ENCODE results near the gene CPEB4. TPM values are rescaled to one million over a fixed set of nuclear protein-coding genes. Genes with fewer than 3 reads are reported as not detected.

CPEB4 gene
- total and polyA plus RNA-seq, 10 of the 15 experiments (the other 5 are each of a cell fraction or from before 2014, with no cell fraction given) = 6.9 to 33.1 (median 20.4) TPM

- H3K4me1 ChIP-seq (ENCODE audit: control insufficient read depth, insufficient read depth, low read length) = no peaks in the 10 kb centered on the region
- no peak for TF ChIP-seq YBX1 (IDR thresholded peaks at IDR 0.05)
- TF ChIP-seq CUX1 (IDR thresholded peaks at IDR 0.05; ENCODE audit: insufficient replicate concordance, low read depth, low read length) = no peak
- no peak for TF ChIP-seq FOXM1 (IDR thresholded peaks at IDR 0.05; ENCODE audit: low read depth, low read length)
- no peak for TF ChIP-seq ETV6 (conservative IDR thresholded peaks at IDR 0.05 in 1 of 2, IDR thresholded peaks at IDR 0.05 in 1 of 2; ENCODE audit: borderline replicate concordance in 1 of 2, low read depth in 1 of 2)
- TF ChIP-seq HSF1 (IDR thresholded peaks at IDR 0.05; ENCODE audit: low read depth, low read length) = no peak
- TF ChIP-seq EP300 (IDR thresholded peaks at IDR 0.05; ENCODE audit: borderline replicate concordance in 1 of 2, control insufficient read depth in 1 of 2, low read depth in 2 of 2, low read length in 2 of 2) = no peak
- no peak for TF ChIP-seq HDGF (IDR thresholded peaks at IDR 0.05)
- TF ChIP-seq NFXL1 (IDR thresholded peaks at IDR 0.05; ENCODE audit: borderline replicate concordance) = no peak
- TF ChIP-seq MTA2 (IDR thresholded peaks at IDR 0.05; ENCODE audit: low read depth) = no peak
- TF ChIP-seq RB1 (IDR thresholded peaks at IDR 0.05; ENCODE audit: borderline replicate concordance) = no peak
- no peak for TF ChIP-seq ZBTB4 (CRISPR knock-in tag; IDR thresholded peaks at IDR 0.05)
- TF ChIP-seq LARP7 (IDR thresholded peaks at IDR 0.05) = no peak
These were observed 47.8 kb upstream of the CPEB4 start for GRCh38 chr5:173840111-173840983.

More at GRCh38 chr5:173840111-173840983, 47.8 kb upstream of the CPEB4 start:
- CTCF ChIA-PET = interaction anchor here (1.8 kb wide), 1 partner anchor 19 kb away, joined by 5 read pairs; no protein-coding TSS in a partner anchor
- Histone ChIP-seq H2AFZ (ENCODE audit: control insufficient read depth, low read depth, low read length) (no peak overlapping the region), H3K4me3 (no peak overlapping the region), H3K27ac (ENCODE audit: control insufficient read depth, insufficient read depth) (no peak overlapping the region), H3K4me2 (ENCODE audit: control insufficient read depth, insufficient read depth) (no peak overlapping the region), H4K20me1 (ENCODE audit: control insufficient read depth, insufficient read depth) (no peaks in the 10 kb centered on the region), H3K79me2 (ENCODE audit: control insufficient read depth, insufficient read depth, low read length) (no peaks in the 10 kb centered on the region), H3K9me3 (replicated peaks; ENCODE audit: control insufficient read depth, insufficient read depth, low read length) (no peaks in the 10 kb centered on the region), H3K36me3 (ENCODE audit: control insufficient read depth in 2 of 2, insufficient read depth in 2 of 2, low read length in 1 of 2) (no peaks in the 10 kb centered on the region), H3K9ac (ENCODE audit: control insufficient read depth, insufficient read depth, low read length) (no peak overlapping the region), H3K27me3 (replicated peaks in 1 of 2; ENCODE audit: control insufficient read depth in 2 of 2, insufficient read depth in 2 of 2, low read length in 1 of 2) (no peaks in the 10 kb centered on the region)
- no peak for DNase-seq (ENCODE audit: low read depth, low spot score)
- no TSS peak for BruUV-seq (replicated peaks)
- intact Hi-C loops (cut with micrococcal nuclease; ENCODE audit: unreplicated experiment) (no loop called here), in situ Hi-C loops (cut with MboI) (no loop called here)
- SMC1A ChIA-PET (ENCODE audit: uncharacterized antibody, unreplicated experiment) = interaction anchor here (0.6 to 3.0 kb wide), 7 partner anchors 9 to 184 kb away, joined by 3 to 19 read pairs (median 4); no protein-coding TSS in a partner anchor
- POLR2A ChIA-PET = no interaction called here
- RAD21 ChIA-PET (ENCODE audit: unreplicated experiment) = no interaction called here
- WGBS (ENCODE audit: insufficient coverage, insufficient replicate concordance, low lambda C conversion rate, missing lambda C conversion rate) = 90% methylated on average over 6 of the region's 6 CpGs
- no peak for FAIRE-seq
- no peak for ATAC-seq
